AG04449 (cell line): Measurements from ENCODE around the gene FGFR2.

Experiments
- CTCF ChIA-PET: fragments of 350-600 bp; formaldehyde crosslinking; extraction: SDS; loops from one replicate; lab custom pipeline; 2021; ENCODE audit warnings: antibody characterized with exemption; lab: Yijun Ruan, JAX
- POLR2A ChIA-PET: fragments of 400-600, 350-600 bp; formaldehyde crosslinking; extraction: SDS; loops from one replicate; lab custom pipeline; 2020; ENCODE audit warnings: antibody characterized with exemption, inconsistent platforms; lab: Yijun Ruan, JAX
- DNase-seq: peaks from one replicate; pipeline ENCODE4 v3.0.0-alpha.2; 2010; ENCODE audit warnings: low read depth, low spot score
- H3K4me3 ChIP-seq: 2 replicates; pipeline ENCODE4 v1.5.1; 2011; ENCODE audit warnings: low read depth, mild to moderate bottlenecking, control low read depth, low read length
- TF ChIP-seq, protein P1 (sequence below): IDR thresholded peaks from one replicate; pipeline ENCODE4 v1.5.1; 2011; ENCODE audit warnings: mild to moderate bottlenecking, moderate library complexity, low read length, control low read depth, inconsistent platforms; ENCODE audit not compliant: insufficient read depth; ENCODE audit errors: missing control alignments

The FGFR2 gene

DNA sequence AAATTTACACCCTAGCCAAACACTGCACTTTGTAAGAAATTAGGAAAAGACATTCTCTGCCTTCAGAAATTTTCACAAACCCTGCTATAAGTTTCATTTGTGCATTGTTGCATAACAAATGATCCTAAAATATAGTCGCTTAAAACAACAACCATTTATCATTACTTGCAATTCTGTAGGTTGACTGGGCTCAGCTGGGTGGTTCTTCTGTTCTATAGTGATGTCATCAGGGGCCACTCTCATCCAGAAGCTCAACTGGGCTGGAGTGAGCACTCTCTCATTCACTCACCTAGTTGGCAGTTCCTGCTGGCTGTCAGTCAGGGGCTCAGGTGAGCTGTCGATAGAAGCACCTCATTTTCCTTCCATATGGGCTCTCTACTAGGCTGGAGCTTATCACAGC, 20.7 kb upstream of the FGFR2 start:
- ChIA-PET CTCF (interaction anchor here (1.5 kb wide), 1 partner anchor 9 kb away, joined by 8 read pairs; no protein-coding TSS in a partner anchor), POLR2A (no interaction called here)
- H3K4me3 ChIP-seq = no peak overlapping the region
- TF ChIP-seq, protein P1, sequence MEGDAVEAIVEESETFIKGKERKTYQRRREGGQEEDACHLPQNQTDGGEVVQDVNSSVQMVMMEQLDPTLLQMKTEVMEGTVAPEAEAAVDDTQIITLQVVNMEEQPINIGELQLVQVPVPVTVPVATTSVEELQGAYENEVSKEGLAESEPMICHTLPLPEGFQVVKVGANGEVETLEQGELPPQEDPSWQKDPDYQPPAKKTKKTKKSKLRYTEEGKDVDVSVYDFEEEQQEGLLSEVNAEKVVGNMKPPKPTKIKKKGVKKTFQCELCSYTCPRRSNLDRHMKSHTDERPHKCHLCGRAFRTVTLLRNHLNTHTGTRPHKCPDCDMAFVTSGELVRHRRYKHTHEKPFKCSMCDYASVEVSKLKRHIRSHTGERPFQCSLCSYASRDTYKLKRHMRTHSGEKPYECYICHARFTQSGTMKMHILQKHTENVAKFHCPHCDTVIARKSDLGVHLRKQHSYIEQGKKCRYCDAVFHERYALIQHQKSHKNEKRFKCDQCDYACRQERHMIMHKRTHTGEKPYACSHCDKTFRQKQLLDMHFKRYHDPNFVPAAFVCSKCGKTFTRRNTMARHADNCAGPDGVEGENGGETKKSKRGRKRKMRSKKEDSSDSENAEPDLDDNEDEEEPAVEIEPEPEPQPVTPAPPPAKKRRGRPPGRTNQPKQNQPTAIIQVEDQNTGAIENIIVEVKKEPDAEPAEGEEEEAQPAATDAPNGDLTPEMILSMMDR = no peak
- DNase-seq = no peak

DNA sequence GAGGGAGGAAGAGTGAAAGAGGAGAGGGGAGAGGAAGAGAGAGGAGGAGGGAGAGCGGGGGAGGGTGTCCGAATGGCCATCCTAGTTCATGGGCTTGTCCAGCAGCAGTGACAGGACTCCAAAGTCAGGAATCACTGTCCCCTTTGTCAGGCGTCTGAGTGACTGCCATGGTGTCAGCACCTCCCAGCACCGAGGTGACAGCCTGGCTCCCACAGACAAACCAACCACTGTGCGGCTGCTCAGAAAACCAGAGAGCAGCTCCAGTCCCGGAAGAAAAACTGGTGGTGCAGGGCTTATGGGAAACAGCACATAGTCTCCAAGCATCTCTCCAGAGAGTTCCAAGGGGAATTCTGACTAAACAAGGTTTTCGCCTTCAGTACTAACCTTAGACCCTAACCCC, 18.9 kb upstream of the FGFR2 start:
- H3K4me3 ChIP-seq = no peak overlapping the region
- ChIA-PET POLR2A (no interaction called here), CTCF (interaction anchor here (1.1 kb wide), 1 partner anchor 668 kb away, joined by 3 read pairs; no protein-coding TSS in a partner anchor)
- TF ChIP-seq, protein P1 = no peak
- no peak for DNase-seq

DNA sequence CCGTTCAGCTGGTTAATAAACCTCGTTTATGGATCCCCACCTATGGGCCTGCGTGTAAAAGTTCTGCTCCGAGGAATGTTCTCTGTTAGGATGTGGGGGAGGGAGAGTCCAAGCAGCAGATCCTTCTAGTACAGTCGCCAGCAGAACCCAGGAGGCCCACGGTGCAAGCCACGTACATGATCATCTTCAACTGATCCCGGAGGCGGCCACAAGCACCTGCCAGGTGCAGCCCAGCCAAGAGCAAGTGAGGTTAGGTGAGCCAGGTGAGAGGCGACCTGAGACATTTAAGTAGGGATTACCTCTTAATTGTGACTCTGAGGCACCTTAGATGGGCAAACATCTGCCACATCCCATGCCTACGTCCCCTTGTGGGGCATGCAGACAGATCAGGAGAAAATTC, 18.0 kb upstream of the FGFR2 start:
- POLR2A ChIA-PET = no interaction called here
- CTCF ChIA-PET = no interaction called here
- no peak overlapping the region for H3K4me3 ChIP-seq
- TF ChIP-seq, protein P1 = no peak
- DNase-seq = no peak

DNA sequence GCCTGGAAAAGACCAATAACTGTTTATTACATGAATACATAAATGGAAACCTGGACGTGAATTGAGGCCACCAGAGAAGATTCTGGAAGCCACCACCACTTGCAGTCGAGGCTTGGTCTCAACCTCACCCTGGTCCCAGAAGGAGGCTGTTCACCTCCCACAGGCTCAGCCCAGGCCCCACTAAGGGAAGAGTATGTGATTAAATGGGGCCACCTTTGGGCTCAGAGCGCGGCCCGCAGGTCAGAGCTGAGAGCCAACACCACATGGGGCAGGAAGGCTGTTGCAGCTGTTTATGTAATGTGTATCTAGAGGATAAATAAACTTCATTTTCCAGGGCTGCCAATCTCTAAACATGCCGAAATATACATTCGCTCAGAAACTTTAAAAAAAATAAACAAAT, 17.6 kb upstream of the FGFR2 start:
- ChIA-PET CTCF (no interaction called here), POLR2A (no interaction called here)
- TF ChIP-seq, protein P1 = no peak
- no peak for DNase-seq
- H3K4me3 ChIP-seq = no peak overlapping the region

DNA sequence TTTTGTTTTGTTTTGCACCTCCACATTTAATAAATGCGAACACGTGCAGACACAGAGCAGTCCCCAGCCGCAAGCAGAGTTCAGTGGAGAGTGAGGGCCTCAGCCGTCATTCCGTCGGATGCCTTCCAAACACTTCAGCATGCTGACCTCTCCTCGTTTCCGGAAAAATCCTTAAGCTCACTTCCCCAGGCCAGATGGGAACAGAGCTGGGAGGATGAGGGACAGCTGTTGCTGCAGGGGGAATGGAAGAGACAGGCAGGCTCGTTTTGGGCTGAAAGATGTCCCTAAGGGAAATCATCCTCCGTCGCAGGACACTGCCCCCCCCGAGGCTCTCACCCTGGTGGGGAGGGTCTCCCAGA, 17.2 kb upstream of the FGFR2 start:
- POLR2A ChIA-PET = no interaction called here
- CTCF ChIA-PET = no interaction called here
- no peak overlapping the region for H3K4me3 ChIP-seq
- DNase-seq = no peak
- TF ChIP-seq, protein P1 = no peak

DNA sequence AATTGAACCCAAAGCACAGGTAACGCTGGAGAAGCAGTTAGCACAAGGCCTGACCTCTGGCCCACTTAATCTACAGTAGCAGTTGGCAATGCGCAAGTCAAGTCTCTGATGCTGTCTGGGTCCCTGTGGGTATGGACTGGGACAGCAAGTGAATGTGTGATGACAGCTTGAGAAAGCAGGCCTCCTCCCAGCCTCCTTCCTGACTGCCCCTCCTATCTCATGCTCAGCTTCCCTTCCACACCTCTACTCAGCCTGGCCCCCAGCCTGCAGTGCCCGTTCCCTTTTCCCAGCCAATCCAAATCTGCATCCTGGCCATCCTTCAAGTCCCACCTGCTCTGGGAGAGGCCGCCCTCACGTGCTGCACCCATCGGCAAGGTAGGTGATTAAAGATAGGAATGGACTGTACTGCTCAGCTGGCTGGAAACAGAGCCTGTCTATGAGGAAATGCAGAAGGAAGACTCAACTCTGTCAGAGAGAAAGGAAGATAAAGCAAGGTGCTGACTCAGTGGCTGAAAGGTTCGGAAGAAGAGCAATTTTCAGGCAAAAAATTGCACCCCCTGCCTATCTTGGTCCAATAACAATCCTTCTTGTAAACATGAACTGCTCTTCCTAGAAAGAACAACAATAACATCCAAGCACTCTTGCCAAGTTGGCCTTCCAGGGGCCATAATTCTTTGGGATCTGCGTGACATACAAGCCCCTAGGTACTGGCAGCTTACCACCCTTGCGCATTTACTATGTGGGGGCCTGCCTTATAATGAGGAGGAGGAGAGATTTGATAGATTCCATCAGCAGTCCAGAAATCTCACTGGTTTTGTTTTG, 16.6 kb upstream of the FGFR2 start:
- ChIA-PET POLR2A (no interaction called here), CTCF (no interaction called here)
- no peak for DNase-seq
- no peak overlapping the region for H3K4me3 ChIP-seq
- TF ChIP-seq, protein P1 = no peak
